GM21390 (cell line): ENCODE results near the gene SGCB.
"Not testable (repeated sequence)": the region's sequence is repeated elsewhere in the genome, so short reads cannot be mapped to it uniquely, and the experiment has no call there.

ENCODE experiments used
- ATAC-seq: cut with Tn5 transposase; IDR thresholded peaks from one replicate; pipeline ENCODE4 v1.9.1; 2021; ENCODE audit not compliant: unreplicated experiment

The SGCB gene, protein sequence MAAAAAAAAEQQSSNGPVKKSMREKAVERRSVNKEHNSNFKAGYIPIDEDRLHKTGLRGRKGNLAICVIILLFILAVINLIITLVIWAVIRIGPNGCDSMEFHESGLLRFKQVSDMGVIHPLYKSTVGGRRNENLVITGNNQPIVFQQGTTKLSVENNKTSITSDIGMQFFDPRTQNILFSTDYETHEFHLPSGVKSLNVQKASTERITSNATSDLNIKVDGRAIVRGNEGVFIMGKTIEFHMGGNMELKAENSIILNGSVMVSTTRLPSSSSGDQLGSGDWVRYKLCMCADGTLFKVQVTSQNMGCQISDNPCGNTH

GRCh38 chr4:52038103-52038912, at the start of gene SGCB:
Gene SGCB, minus strand, starts transcription at chr4:52038299. Its CDS starts 40 bp downstream, at chr4:52038259.
- ATAC-seq = peak; percentile 90

- not testable (repeated sequence) for ATAC-seq
These were observed 48.3 kb upstream of the SGCB start for GRCh38 chr4:52086425-52086824.

- ATAC-seq = no peak
These were observed 43.1 kb upstream of the SGCB start for GRCh38 chr4:52081216-52081615.

DNA sequence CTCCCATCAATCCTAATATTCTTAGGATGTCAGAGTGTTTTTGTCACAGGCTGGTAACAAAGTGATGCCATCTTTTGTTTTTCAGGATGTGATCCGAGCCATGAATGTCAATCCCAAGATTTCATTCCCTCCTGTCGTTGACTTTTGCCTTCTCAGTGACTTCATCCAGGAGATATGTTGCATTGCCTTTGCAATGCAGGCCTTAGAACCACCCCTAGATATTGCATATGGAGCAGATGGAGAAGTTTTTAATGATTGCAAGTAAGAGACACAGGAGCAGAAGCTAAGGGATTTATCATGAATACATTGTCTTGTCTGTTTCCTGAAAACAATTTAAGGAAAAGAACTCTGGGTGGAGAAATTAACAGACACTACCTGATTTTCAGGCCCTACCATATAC, 41.6 kb upstream of the SGCB start:
- ATAC-seq = no peak

GRCh38 chr4:52076731-52077130, 38.6 kb upstream of the SGCB start:
- no peak for ATAC-seq

DNA sequence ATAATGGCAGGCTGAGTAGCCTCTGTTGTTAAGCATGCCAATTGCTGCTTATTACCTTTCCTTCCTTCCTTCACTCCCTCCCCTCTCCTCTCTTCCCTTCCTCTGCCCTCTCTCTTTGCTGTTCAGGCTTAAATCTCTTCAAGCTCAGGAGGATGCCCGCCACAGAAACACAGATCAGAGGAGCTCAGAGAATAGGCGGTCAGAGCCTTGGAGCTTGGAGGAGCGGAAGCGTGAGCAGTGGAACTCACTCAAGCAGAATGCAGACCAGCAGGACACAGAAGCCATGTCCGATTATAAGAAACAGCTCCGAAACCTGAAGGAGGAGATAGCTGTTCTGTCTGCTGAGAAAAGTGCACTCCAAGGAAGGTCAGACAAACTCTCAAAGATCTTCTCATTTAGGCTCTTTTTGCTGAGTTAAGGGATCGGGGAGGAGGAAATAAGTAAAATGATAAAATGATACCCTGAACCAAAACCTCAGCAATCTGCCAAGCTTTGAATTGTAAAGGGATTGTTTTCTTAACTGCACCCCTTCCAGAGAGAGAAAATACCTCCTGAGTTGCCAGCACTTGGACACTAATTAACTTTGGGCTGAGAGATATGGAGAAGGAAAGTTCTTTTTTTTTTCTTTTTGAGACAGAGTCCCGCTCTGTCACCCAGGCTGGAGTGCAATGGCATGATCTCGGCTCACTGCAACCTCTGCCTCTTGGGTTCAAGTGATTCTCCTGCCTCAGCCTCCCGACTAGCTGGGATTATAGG, 33.9 kb upstream of the SGCB start:
- no peak for ATAC-seq

- ATAC-seq = no peak
These were observed 31.5 kb upstream of the SGCB start for GRCh38 chr4:52069571-52069970.

- no peak for ATAC-seq
These were observed 21.3 kb upstream of the SGCB start for GRCh38 chr4:52059372-52059771.

DNA sequence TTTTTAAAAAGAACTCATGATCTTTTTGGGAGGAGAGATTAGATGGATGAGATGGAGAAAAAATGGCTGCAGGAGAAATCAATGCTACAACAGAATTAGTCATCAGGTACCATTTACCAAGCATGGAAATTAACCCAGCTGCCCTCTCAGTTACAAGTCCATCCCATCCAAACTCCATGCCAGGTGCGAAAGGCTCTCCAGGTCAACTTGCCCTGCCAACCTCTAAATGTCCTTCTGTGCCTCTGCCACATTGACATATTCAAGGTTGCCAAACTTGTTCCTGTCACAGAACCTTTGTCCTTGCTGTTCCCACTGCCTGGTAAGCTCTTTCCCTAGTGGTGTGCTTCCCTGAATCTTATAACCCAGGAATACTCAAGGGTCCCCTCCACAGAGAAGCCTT, 20.2 kb upstream of the SGCB start:
- no peak for ATAC-seq

DNA sequence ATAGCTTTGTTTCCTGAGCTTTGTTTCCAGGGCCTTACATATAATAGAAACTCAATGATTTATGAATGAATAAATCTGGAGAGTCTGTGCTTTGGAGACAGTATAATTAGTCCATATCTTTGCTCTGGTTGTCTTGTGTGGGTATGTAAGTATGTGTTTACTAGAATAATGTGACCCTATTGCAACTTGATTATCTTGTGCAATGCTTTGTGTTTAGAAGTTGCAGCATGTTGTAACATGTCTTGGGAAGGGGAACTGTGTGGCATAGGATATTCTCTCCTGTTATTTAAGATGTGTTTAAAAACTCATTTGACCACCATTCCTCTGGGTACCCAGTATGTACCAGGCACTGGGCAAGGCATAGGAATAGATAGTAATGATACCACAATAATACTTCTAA, 19.1 kb upstream of the SGCB start:
- no peak for ATAC-seq

- no peak for ATAC-seq
These were observed 16.2 kb upstream of the SGCB start for GRCh38 chr4:52054254-52054653.

DNA sequence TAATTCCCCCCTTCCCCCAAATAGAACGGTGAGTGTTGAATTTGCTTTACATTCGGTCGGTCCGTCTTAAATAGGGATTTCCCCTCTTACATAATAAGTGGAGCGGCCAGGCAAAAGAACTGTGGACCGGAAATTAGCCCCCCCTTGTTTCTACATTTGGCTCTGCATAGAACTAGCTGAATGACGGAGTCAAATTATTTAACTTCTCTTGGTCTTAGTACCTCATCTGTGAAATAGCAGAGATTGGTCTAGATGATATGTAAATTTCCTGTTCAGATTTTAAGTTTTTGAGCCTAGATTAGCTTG, 14.3 kb upstream of the SGCB start:
- peak; percentile 57 for ATAC-seq

GRCh38 chr4:52051615-52052474, 13.7 kb upstream of the SGCB start:
- peak; percentile 63 for ATAC-seq

- ATAC-seq = peak; percentile 56
These were observed 13.1 kb upstream of the SGCB start, which contains the start of gene SPATA18 for GRCh38 chr4:52051213-52051614. Gene SPATA18, plus strand, starts transcription at chr4:52051304. Its CDS starts 401 bp downstream, at chr4:52051705.

GRCh38 chr4:52049266-52049665, 11.2 kb upstream of the SGCB start:
- ATAC-seq = no peak

DNA sequence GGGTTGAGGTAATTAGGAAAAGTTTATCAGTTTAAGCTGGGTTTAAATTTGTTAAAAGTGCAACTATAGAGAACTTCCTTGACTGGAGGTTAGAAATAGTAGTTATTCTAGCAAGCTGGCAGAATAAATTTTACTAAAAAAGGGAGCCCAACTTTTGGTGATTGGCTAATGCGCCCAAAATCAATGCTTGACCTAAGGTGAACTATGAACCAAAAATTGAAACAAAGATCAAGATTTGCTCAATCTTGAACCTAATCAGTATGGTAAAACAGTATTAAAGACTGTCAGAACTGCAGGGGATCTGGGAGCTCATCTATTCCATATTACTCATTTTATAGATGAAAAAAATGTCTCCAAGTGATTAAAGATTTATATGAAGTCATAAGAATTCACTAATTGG, 6.9 kb upstream of the SGCB start:
- no peak for ATAC-seq

- ATAC-seq = peak; percentile 61
These were observed 403 bp downstream of the SGCB start for GRCh38 chr4:52037689-52038102.

- no peak for ATAC-seq
These were observed 1.1 kb downstream of the SGCB start for GRCh38 chr4:52036886-52037530.

GRCh38 chr4:52035190-52035589, 2.9 kb downstream of the SGCB start:
- no peak for ATAC-seq

DNA sequence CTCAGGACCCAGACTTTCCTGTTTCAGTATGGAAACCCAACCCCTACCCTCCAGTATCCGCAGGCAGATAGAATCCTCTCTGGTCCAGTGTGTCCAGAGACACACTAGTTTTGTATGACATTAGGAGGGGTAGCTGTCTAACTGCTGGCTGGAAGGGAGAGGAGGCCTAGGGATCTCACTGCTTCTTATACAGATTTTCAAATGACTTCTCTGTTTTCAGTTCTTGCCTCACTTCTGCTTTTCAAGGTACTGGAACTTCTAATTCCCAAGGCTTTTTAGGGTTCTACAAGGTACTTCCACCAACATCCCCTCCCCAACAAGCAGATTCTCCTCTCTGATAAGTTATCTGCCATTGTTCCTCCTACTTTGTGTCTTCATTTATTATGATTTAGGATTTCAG, 6.1 kb downstream of the SGCB start:
- ATAC-seq = no peak
